ENCODE results near the gene TBR1.

TBR1 gene

GRCh38 chr2:161421686-161422085 is 5.6 kb downstream of the TBR1 start:
- Histone ChIP-seq H3K4me1 (ENCODE audit: control insufficient read depth, insufficient read depth, low read length, poor library complexity, severe bottlenecking) (peaks cover 22% of the 10 kb centered on the region), H3K27me3 (replicated peaks; ENCODE audit: control insufficient read depth, insufficient read depth, low read length, poor library complexity, severe bottlenecking) (peaks cover 95% of the 10 kb centered on the region), H3K4me3 (ENCODE audit: insufficient read depth, low read depth, low read length, poor library complexity, severe bottlenecking) (no peak overlapping the region), H3K36me3 (ENCODE audit: control insufficient read depth, insufficient read depth, low read length) (no peaks in the 10 kb centered on the region), H3K9me3 (ENCODE audit: control insufficient read depth, low read length) (no peaks in the 10 kb centered on the region), H3K27ac (ENCODE audit: insufficient read depth, low read length, poor library complexity, severe bottlenecking) (no peak overlapping the region)
- DNase-seq = no peak

DNA sequence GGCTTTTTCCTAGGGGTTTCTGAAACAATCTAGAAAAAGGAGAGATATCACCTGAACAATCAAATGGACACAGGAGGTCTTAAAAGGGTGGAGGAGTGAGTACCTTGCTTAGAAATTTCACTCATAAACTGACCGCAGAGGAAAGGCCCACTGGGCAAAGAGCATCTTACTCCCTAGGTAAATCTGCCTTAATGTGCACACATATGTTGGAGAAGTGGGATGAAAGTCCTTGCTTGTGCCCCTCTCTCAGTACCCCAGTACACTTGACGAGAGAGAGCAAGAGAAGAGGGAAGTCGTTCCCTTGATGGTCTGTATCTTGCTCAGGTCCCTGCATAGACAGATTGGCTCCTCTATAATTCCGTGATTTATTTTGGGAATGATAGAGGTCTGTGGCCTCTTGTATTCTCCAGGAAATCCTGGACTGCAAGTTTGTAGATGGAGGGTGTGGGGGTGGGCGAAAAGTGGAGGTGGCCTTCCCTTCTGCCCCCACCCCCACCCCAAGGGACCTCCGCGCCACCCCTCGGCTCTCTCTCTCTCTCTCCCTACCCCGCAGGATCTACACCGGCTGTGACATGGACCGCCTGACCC is 6.8 kb downstream of the TBR1 start:
- peaks cover 95% of the 10 kb centered on the region for H3K27me3 ChIP-seq (replicated peaks; ENCODE audit: control insufficient read depth, insufficient read depth, low read length, poor library complexity, severe bottlenecking)
- no peak for DNase-seq
- H3K4me1 ChIP-seq (ENCODE audit: control insufficient read depth, insufficient read depth, low read length, poor library complexity, severe bottlenecking) = peaks cover 22% of the 10 kb centered on the region
- H3K27ac ChIP-seq (ENCODE audit: insufficient read depth, low read length, poor library complexity, severe bottlenecking) = no peak overlapping the region
- no peaks in the 10 kb centered on the region for H3K36me3 ChIP-seq (ENCODE audit: control insufficient read depth, insufficient read depth, low read length)
- no peaks in the 10 kb centered on the region for H3K9me3 ChIP-seq (ENCODE audit: control insufficient read depth, low read length)
- no peak overlapping the region for H3K4me3 ChIP-seq (ENCODE audit: insufficient read depth, low read depth, low read length, poor library complexity, severe bottlenecking)

GRCh38 chr2:161423421-161424393 is 7.6 kb downstream of the TBR1 start:
- peaks cover 93% of the 10 kb centered on the region for H3K27me3 ChIP-seq (replicated peaks; ENCODE audit: control insufficient read depth, insufficient read depth, low read length, poor library complexity, severe bottlenecking)
- peaks cover 20% of the 10 kb centered on the region for H3K4me1 ChIP-seq (ENCODE audit: control insufficient read depth, insufficient read depth, low read length, poor library complexity, severe bottlenecking)
- peak overlapping the region; percentile 19 for H3K4me3 ChIP-seq (ENCODE audit: insufficient read depth, low read depth, low read length, poor library complexity, severe bottlenecking)
- H3K27ac ChIP-seq (ENCODE audit: insufficient read depth, low read length, poor library complexity, severe bottlenecking) = no peak overlapping the region
- no peak for DNase-seq
- H3K9me3 ChIP-seq (ENCODE audit: control insufficient read depth, low read length) = no peaks in the 10 kb centered on the region
- no peaks in the 10 kb centered on the region for H3K36me3 ChIP-seq (ENCODE audit: control insufficient read depth, insufficient read depth, low read length)

DNA sequence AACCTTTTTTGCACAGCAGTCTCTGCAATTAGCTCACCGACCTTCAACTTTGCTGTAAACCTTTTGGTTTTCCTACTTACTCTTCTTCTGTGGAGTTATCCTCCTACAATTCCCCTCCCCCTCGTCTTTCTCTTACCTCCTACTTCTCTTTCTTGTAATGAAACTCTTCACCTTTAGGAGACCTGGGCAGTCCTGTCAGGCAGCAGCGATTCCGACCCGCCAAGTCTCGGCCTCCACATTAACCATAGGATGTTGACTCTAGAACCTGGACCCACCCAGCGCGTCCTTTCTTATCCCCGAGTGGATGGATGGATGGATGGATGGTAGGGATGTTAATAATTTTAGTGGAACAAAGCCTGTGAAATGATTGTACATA is 8.3 kb downstream of the TBR1 start:
- DNase-seq = no peak
- Histone ChIP-seq H3K36me3 (ENCODE audit: control insufficient read depth, insufficient read depth, low read length) (no peaks in the 10 kb centered on the region), H3K27ac (ENCODE audit: insufficient read depth, low read length, poor library complexity, severe bottlenecking) (no peak overlapping the region), H3K27me3 (replicated peaks; ENCODE audit: control insufficient read depth, insufficient read depth, low read length, poor library complexity, severe bottlenecking) (peaks cover 87% of the 10 kb centered on the region), H3K4me3 (ENCODE audit: insufficient read depth, low read depth, low read length, poor library complexity, severe bottlenecking) (peak overlapping the region; percentile 19), H3K4me1 (ENCODE audit: control insufficient read depth, insufficient read depth, low read length, poor library complexity, severe bottlenecking) (peaks cover 16% of the 10 kb centered on the region), H3K9me3 (ENCODE audit: control insufficient read depth, low read length) (no peaks in the 10 kb centered on the region)

- Histone ChIP-seq H3K36me3 (ENCODE audit: control insufficient read depth, insufficient read depth, low read length) (no peaks in the 10 kb centered on the region), H3K4me3 (ENCODE audit: insufficient read depth, low read depth, low read length, poor library complexity, severe bottlenecking) (no peak overlapping the region), H3K9me3 (ENCODE audit: control insufficient read depth, low read length) (no peaks in the 10 kb centered on the region), H3K4me1 (ENCODE audit: control insufficient read depth, insufficient read depth, low read length, poor library complexity, severe bottlenecking) (peaks cover 16% of the 10 kb centered on the region), H3K27me3 (replicated peaks; ENCODE audit: control insufficient read depth, insufficient read depth, low read length, poor library complexity, severe bottlenecking) (peaks cover 85% of the 10 kb centered on the region), H3K27ac (ENCODE audit: insufficient read depth, low read length, poor library complexity, severe bottlenecking) (no peak overlapping the region)
- DNase-seq = no peak
These were observed 9.0 kb downstream of the TBR1 start for GRCh38 chr2:161424891-161425727.

GRCh38 chr2:161425728-161426454 is 9.8 kb downstream of the TBR1 start:
- Histone ChIP-seq H3K9me3 (ENCODE audit: control insufficient read depth, low read length) (no peaks in the 10 kb centered on the region), H3K27ac (ENCODE audit: insufficient read depth, low read length, poor library complexity, severe bottlenecking) (no peak overlapping the region), H3K27me3 (replicated peaks; ENCODE audit: control insufficient read depth, insufficient read depth, low read length, poor library complexity, severe bottlenecking) (peaks cover 79% of the 10 kb centered on the region), H3K4me3 (ENCODE audit: insufficient read depth, low read depth, low read length, poor library complexity, severe bottlenecking) (no peak overlapping the region), H3K4me1 (ENCODE audit: control insufficient read depth, insufficient read depth, low read length, poor library complexity, severe bottlenecking) (peaks cover 16% of the 10 kb centered on the region), H3K36me3 (ENCODE audit: control insufficient read depth, insufficient read depth, low read length) (no peaks in the 10 kb centered on the region)
- no peak for DNase-seq

- no peak overlapping the region for H3K27ac ChIP-seq (ENCODE audit: insufficient read depth, low read length, poor library complexity, severe bottlenecking)
- peaks cover 74% of the 10 kb centered on the region for H3K27me3 ChIP-seq (replicated peaks; ENCODE audit: control insufficient read depth, insufficient read depth, low read length, poor library complexity, severe bottlenecking)
- no peak for DNase-seq
- H3K4me1 ChIP-seq (ENCODE audit: control insufficient read depth, insufficient read depth, low read length, poor library complexity, severe bottlenecking) = peaks cover 16% of the 10 kb centered on the region
- no peaks in the 10 kb centered on the region for H3K9me3 ChIP-seq (ENCODE audit: control insufficient read depth, low read length)
- H3K36me3 ChIP-seq (ENCODE audit: control insufficient read depth, insufficient read depth, low read length) = no peaks in the 10 kb centered on the region
- H3K4me3 ChIP-seq (ENCODE audit: insufficient read depth, low read depth, low read length, poor library complexity, severe bottlenecking) = no peak overlapping the region
These were observed 10.4 kb downstream of the TBR1 start for GRCh38 chr2:161426455-161426921.

- Histone ChIP-seq H3K36me3 (ENCODE audit: control insufficient read depth, insufficient read depth, low read length) (no peaks in the 10 kb centered on the region), H3K27ac (ENCODE audit: insufficient read depth, low read length, poor library complexity, severe bottlenecking) (no peak overlapping the region), H3K27me3 (replicated peaks; ENCODE audit: control insufficient read depth, insufficient read depth, low read length, poor library complexity, severe bottlenecking) (peaks cover 68% of the 10 kb centered on the region), H3K4me3 (ENCODE audit: insufficient read depth, low read depth, low read length, poor library complexity, severe bottlenecking) (no peak overlapping the region), H3K9me3 (ENCODE audit: control insufficient read depth, low read length) (no peaks in the 10 kb centered on the region), H3K4me1 (ENCODE audit: control insufficient read depth, insufficient read depth, low read length, poor library complexity, severe bottlenecking) (peaks cover 16% of the 10 kb centered on the region)
- no peak for DNase-seq
These were observed 11.0 kb downstream of the TBR1 start for GRCh38 chr2:161426922-161427663.
